PC-3 (cell line): Measurements from ENCODE around the gene GTF2A2. TPM values are rescaled to one million over a fixed set of nuclear protein-coding genes. Genes with fewer than 3 reads are reported as not detected.

Experiments
- ATAC-seq: fragments of 200-7000 bp; cut with Tn5 transposase; 2 replicates; pipeline ENCODE4 v1.9.1; 2020; ENCODE audit warnings: mild to moderate bottlenecking, moderate library complexity
- BruUV-seq: library from RNA; stranded (reverse); fragments of 400-500 nt; replicated peaks from 2 replicates; lab custom pipeline; 2021; lab: Mats Ljungman, UMichigan
- CTCF ChIA-PET: fragments of 300-600 bp; sonication (Branson Sonifier 250); formaldehyde crosslinking; loops from one replicate; lab custom pipeline; 2022; ENCODE audit warnings: antibody characterized with exemption; lab: Charles Lee
- POLR2A ChIA-PET: fragments of 300-600 bp; sonication (Branson Sonifier 250); formaldehyde crosslinking; loops from one replicate; lab custom pipeline; 2022; ENCODE audit warnings: antibody characterized with exemption; ENCODE audit not compliant: unreplicated experiment; lab: Charles Lee
- DNase-seq: peaks from one replicate; pipeline ENCODE4 v3.0.0-alpha.2; 2015
- H2AFZ ChIP-seq: fragments of 300-600 bp; sonication (generic); 2 replicates; pipeline ENCODE4 v1.6.0; 2016; ENCODE audit warnings: antibody characterized with exemption, low read length
- H3F3A ChIP-seq: fragments of 300-600 bp; sonication (generic); one replicate; pipeline ENCODE4 v1.6.0; 2017; ENCODE audit warnings: antibody characterized with exemption, low read length, control low read depth, mild to moderate bottlenecking; ENCODE audit not compliant: unreplicated experiment
- H3K27ac ChIP-seq: fragments of 300-600 bp; sonication (generic); 2 replicates; pipeline ENCODE4 v1.5.1; 2016; ENCODE audit warnings: mild to moderate bottlenecking, low read length
- H3K27me3 ChIP-seq: fragments of 300-600 bp; sonication (generic); 2 replicates; pipeline ENCODE4 v1.6.1; 2016; ENCODE audit warnings: low read length, mixed read lengths
- H3K36me3 ChIP-seq: fragments of 300-600 bp; sonication (generic); 2 replicates; pipeline ENCODE4 v1.6.1; 2016; ENCODE audit warnings: low read depth, mixed run types, low read length, mixed read lengths
- H3K4me1 ChIP-seq: fragments of 300-600 bp; sonication (generic); 2 replicates; pipeline ENCODE4 v1.5.1; 2016; ENCODE audit warnings: low read length; ENCODE audit not compliant: insufficient read depth
- H3K4me2 ChIP-seq: fragments of 300-600 bp; sonication (generic); 2 replicates; pipeline ENCODE4 v1.6.0; 2016; ENCODE audit warnings: low read length
- H3K4me3 ChIP-seq: fragments of 300-600 bp; sonication (generic); 2 replicates; pipeline ENCODE4 v1.5.1; 2016; ENCODE audit warnings: mild to moderate bottlenecking, low read length, mixed read lengths
- H3K79me2 ChIP-seq: fragments of 300-600 bp; sonication (generic); 2 replicates; pipeline ENCODE4 v1.6.1; 2017; ENCODE audit warnings: low read length, mixed read lengths
- H3K9ac ChIP-seq: fragments of 300-600 bp; sonication (generic); 2 replicates; pipeline ENCODE4 v1.6.0; 2016; ENCODE audit warnings: mild to moderate bottlenecking, low read length
- H3K9me2 ChIP-seq: fragments of 300-600 bp; sonication (generic); replicated peaks from 2 replicates; pipeline ENCODE4 v1.6.1; 2016; ENCODE audit warnings: mixed run types, low read length, mixed read lengths
- H3K9me3 ChIP-seq: fragments of 300-600 bp; sonication (generic); 2 replicates; pipeline ENCODE4 v1.6.1; 2016; ENCODE audit warnings: low read length, mixed read lengths
- H4K20me1 ChIP-seq: fragments of 300-600 bp; sonication (generic); 2 replicates; pipeline ENCODE4 v1.6.1; 2016; ENCODE audit warnings: low read length, mixed read lengths
- EZH2 ChIP-seq: fragments of 300-600 bp; sonication (generic); IDR thresholded peaks from one replicate; pipeline ENCODE4 v1.6.1; 2017; ENCODE audit warnings: antibody characterized with exemption, mild to moderate bottlenecking, low read length; ENCODE audit not compliant: unreplicated experiment
- EZH2phosphoT487 ChIP-seq: fragments of 300-600 bp; sonication (generic); IDR thresholded peaks from 2 replicates; pipeline ENCODE4 v1.6.1; 2018; ENCODE audit warnings: mild to moderate bottlenecking, antibody characterized with exemption, low read length, borderline replicate concordance
- intact Hi-C: fragments of 100-400 bp; cut with micrococcal nuclease; formaldehyde crosslinking; loops from 2 replicates; pipeline ENCODE4 v1.9.0; 2023
- total RNA-seq: library from RNA; depleted of rRNA; stranded (reverse); fragments of >200 nt; gene quantifications from 2 replicates; pipeline ENCODE4 v1.2.3, GENCODE V29; 2014
- TF ChIP-seq, protein P1 (sequence below): fragments of 300-600 bp; sonication (generic); conservative IDR thresholded peaks from 2 replicates; pipeline ENCODE4 v1.5.1; 2017; ENCODE audit warnings: antibody characterized with exemption, low read depth, mild to moderate bottlenecking, low read length

Gene GTF2A2
- total RNA-seq, 1 experiment from 2014 or later: 83.9 TPM

- POLR2A ChIA-PET: interaction anchor here (0.6 to 0.7 kb wide), 3 partner anchors 9 to 787 kb away, joined by 3 to 4 read pairs (median 4); no protein-coding TSS in a partner anchor
These were observed 34.0 kb upstream of the GTF2A2 start for GRCh38 chr15:59691194-59691805.

GRCh38 chr15:59689626-59690236, 32.4 kb upstream of the GTF2A2 start:
- intact Hi-C loops: loop anchor here (2.0 to 5.0 kb wide), 2 partner anchors 35 to 228 kb away; no protein-coding TSS in a partner anchor
- CTCF ChIA-PET: interaction anchor here (0.7 kb wide), 1 partner anchor 635 kb away, joined by 4 read pairs; no protein-coding TSS in a partner anchor
- Histone ChIP-seq H3K9ac (peak overlapping the region; percentile 54; the same call in 1 of the 2 replicates), H3F3A (no peaks in the 10 kb centered on the region), H3K4me1 (peaks cover 19% of the 10 kb centered on the region), H3K27ac (no peak overlapping the region), H4K20me1 (peaks cover 34% of the 10 kb centered on the region), H3K4me2 (peak overlapping the region; percentile 87), H3K36me3 (no peaks in the 10 kb centered on the region; the same call in 1 of the 2 replicates), H3K9me3 (no peaks in the 10 kb centered on the region), H3K27me3 (no peaks in the 10 kb centered on the region), H2AFZ (peak overlapping the region; percentile 96), H3K4me3 (peak overlapping the region; percentile 98), H3K9me2 (no peaks in the 10 kb centered on the region), H3K79me2 (peaks cover 44% of the 10 kb centered on the region)
- TF ChIP-seq, protein P1, sequence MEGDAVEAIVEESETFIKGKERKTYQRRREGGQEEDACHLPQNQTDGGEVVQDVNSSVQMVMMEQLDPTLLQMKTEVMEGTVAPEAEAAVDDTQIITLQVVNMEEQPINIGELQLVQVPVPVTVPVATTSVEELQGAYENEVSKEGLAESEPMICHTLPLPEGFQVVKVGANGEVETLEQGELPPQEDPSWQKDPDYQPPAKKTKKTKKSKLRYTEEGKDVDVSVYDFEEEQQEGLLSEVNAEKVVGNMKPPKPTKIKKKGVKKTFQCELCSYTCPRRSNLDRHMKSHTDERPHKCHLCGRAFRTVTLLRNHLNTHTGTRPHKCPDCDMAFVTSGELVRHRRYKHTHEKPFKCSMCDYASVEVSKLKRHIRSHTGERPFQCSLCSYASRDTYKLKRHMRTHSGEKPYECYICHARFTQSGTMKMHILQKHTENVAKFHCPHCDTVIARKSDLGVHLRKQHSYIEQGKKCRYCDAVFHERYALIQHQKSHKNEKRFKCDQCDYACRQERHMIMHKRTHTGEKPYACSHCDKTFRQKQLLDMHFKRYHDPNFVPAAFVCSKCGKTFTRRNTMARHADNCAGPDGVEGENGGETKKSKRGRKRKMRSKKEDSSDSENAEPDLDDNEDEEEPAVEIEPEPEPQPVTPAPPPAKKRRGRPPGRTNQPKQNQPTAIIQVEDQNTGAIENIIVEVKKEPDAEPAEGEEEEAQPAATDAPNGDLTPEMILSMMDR: no peak
- TF ChIP-seq EZH2 (no peak), EZH2phosphoT487 (no peak)
- no TSS peak for BruUV-seq
- POLR2A ChIA-PET: no interaction called here
- peak; percentile 63 for ATAC-seq
- DNase-seq: peak; percentile 52

More at GRCh38 chr15:59691194-59691805, 34.0 kb upstream of the GTF2A2 start:
- H4K20me1 ChIP-seq: peaks cover 20% of the 10 kb centered on the region
- H3K4me3 ChIP-seq: no peak overlapping the region
- DNase-seq (peak; percentile 61), ATAC-seq (no peak)
- no peaks in the 10 kb centered on the region for H3K9me2 ChIP-seq
- H3K4me2 ChIP-seq: no peak overlapping the region
- TF ChIP-seq EZH2 (no peak), EZH2phosphoT487 (no peak)
- TF ChIP-seq, protein P1: peak; percentile 68
- no peaks in the 10 kb centered on the region for H3K9me3 ChIP-seq
- no peaks in the 10 kb centered on the region for H3F3A ChIP-seq
- H3K27ac ChIP-seq: no peak overlapping the region
- no peak overlapping the region for H3K9ac ChIP-seq
- H3K27me3 ChIP-seq: no peaks in the 10 kb centered on the region
- H3K79me2 ChIP-seq: peaks cover 28% of the 10 kb centered on the region
- no peak overlapping the region for H2AFZ ChIP-seq
- intact Hi-C loops: loop anchor here (1.0 to 5.0 kb wide), 3 partner anchors 34 to 635 kb away; no protein-coding TSS in a partner anchor
- H3K4me1 ChIP-seq: peaks cover 12% of the 10 kb centered on the region
- CTCF ChIA-PET: interaction anchor here (0.6 to 1.5 kb wide), 7 partner anchors 16 to 1985 kb away, joined by 3 to 10 read pairs (median 7); partner anchors contain the start of gene POLR2M
- no TSS peak for BruUV-seq
- no peaks in the 10 kb centered on the region for H3K36me3 ChIP-seq
